Measurements from ENCODE around the gene ARHGAP4. TPM values are rescaled to one million over a fixed set of nuclear protein-coding genes. Genes with fewer than 3 reads are reported as not detected.
A peak's percentile ranks its signal among the peaks of the same experiment; 100 is the strongest.

The ARHGAP4 gene
- total RNA-seq, 1 donor from 2014 or later = 8.1 TPM

GRCh38 chrX:153908219-153908860 is 17.7 kb downstream of the ARHGAP4 start:
- DNase-seq (ENCODE audit: low spot score) = no peak
- ATAC-seq = no peak

- ATAC-seq (no peak), DNase-seq (ENCODE audit: low spot score) (no peak)
Measured at GRCh38 chrX:153907456-153907855, 18.6 kb downstream of the ARHGAP4 start.

GRCh38 chrX:153906126-153906917 is 19.7 kb downstream of the ARHGAP4 start:
- DNase-seq (ENCODE audit: low spot score) (no peak), ATAC-seq (no peak)

- DNase-seq (ENCODE audit: low spot score) (no peak), ATAC-seq (no peak)
Measured at GRCh38 chrX:153905481-153906095, 20.5 kb downstream of the ARHGAP4 start.

GRCh38 chrX:153903991-153904957 is 21.8 kb downstream of the ARHGAP4 start, which contains the start of gene AVPR2:
AVPR2 (plus strand) TSS chrX:153904673; CDS start chrX:153905146, 473 bp downstream.
- ATAC-seq (peak; percentile 47), DNase-seq (ENCODE audit: low spot score) (no peak)

GRCh38 chrX:153903238-153903980 is 22.7 kb downstream of the ARHGAP4 start:
- ATAC-seq = peak; percentile 48
- no peak for DNase-seq (ENCODE audit: low spot score)

GRCh38 chrX:153902385-153902784 is 23.7 kb downstream of the ARHGAP4 start:
- DNase-seq (ENCODE audit: low spot score) (no peak), ATAC-seq (no peak)

GRCh38 chrX:153901753-153902140 is 24.3 kb downstream of the ARHGAP4 start:
- no peak for ATAC-seq
- no peak for DNase-seq (ENCODE audit: low spot score)

GRCh38 chrX:153900831-153901752 is 25.0 kb downstream of the ARHGAP4 start:
- no peak for DNase-seq (ENCODE audit: low spot score)
- ATAC-seq = peak; percentile 47

GRCh38 chrX:153897899-153898298 is 28.2 kb downstream of the ARHGAP4 start:
- no peak for ATAC-seq
- no peak for DNase-seq (ENCODE audit: low spot score)

GRCh38 chrX:153889123-153889522 is 36.9 kb downstream of the ARHGAP4 start:
- no peak for ATAC-seq
- no peak for DNase-seq (ENCODE audit: low spot score)

- DNase-seq (ENCODE audit: low spot score) (no peak), ATAC-seq (no peak)
Measured at GRCh38 chrX:153888344-153888743, 37.7 kb downstream of the ARHGAP4 start.

GRCh38 chrX:153887385-153887784 is 38.7 kb downstream of the ARHGAP4 start:
- no peak for DNase-seq (ENCODE audit: low spot score)
- ATAC-seq = no peak

- DNase-seq (ENCODE audit: low spot score) (no peak), ATAC-seq (no peak)
Measured at GRCh38 chrX:153886915-153887314, 39.1 kb downstream of the ARHGAP4 start.

- DNase-seq (ENCODE audit: low spot score) = no peak
- ATAC-seq = no peak
Measured at GRCh38 chrX:153885968-153886903, 39.8 kb downstream of the ARHGAP4 start, which contains the start of gene L1CAM. L1CAM (minus strand) TSS chrX:153886173; CDS start chrX:153875836, 10,337 bp downstream.

GRCh38 chrX:153885208-153885787 is 40.8 kb downstream of the ARHGAP4 start:
- ATAC-seq (no peak), DNase-seq (ENCODE audit: low spot score) (no peak)

- ATAC-seq (no peak), DNase-seq (ENCODE audit: low spot score) (no peak)
Measured at GRCh38 chrX:153884590-153884989, 41.5 kb downstream of the ARHGAP4 start.

Measured in left lobe of liver (tissue), 2 donors.